ENCODE measurements around the gene TUFT1. TPM values are rescaled to one million over a fixed set of nuclear protein-coding genes. Genes with fewer than 3 reads are reported as not detected.

TUFT1 gene
- total RNA-seq, 4 donors from 2014 or later: 3.3 to 8.1 (median 5.3) TPM

DNA sequence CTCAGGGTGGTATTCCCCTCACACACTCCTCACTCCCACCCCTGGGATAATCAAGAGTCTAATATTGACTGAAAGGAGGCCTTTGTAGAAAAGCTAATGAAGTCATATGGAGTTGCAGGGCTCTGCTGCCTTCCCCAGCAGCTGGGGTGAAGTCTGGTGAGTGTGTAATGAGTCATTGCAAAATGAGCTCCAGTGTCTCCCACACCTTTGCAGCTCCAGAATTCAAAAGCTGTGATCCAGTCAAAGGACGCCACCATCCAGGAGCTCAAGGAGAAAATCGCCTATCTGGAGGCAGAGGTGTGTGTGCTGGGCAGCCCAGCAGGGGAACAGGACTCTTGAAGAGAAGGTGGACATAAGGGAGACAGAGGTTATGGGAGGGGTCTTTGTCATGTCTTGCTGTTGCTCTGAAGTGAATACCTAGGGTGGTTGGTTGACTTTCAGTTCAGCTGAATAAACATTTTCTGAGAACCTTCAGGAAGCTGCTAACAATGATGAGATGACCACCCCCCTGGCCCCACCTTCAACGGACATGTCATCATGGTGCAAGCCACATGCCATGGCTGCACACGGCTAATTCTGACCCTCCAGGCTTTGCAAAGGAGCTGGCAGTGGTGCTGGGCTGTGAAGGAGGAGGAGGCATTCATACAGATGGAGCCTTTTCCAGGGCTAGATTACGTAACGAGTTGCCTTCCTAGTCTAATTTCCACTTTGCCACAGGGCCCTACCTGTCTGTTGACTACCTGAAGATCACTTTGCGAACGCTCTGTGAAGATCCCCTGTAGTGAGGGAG lies 39.5 kb downstream of the TUFT1 start:
- no peaks in the 10 kb centered on the region for H3K9me3 ChIP-seq
- H3K27ac ChIP-seq: no peak overlapping the region
- WGBS, 2 donors: 80 to 85% methylated on average over 8 of the region's 8 CpGs
- DNase-seq (ENCODE audit: low spot score in 2 of 2): no peak
- H3K4me1 ChIP-seq: no peaks in the 10 kb centered on the region
- TF ChIP-seq, protein P1, sequence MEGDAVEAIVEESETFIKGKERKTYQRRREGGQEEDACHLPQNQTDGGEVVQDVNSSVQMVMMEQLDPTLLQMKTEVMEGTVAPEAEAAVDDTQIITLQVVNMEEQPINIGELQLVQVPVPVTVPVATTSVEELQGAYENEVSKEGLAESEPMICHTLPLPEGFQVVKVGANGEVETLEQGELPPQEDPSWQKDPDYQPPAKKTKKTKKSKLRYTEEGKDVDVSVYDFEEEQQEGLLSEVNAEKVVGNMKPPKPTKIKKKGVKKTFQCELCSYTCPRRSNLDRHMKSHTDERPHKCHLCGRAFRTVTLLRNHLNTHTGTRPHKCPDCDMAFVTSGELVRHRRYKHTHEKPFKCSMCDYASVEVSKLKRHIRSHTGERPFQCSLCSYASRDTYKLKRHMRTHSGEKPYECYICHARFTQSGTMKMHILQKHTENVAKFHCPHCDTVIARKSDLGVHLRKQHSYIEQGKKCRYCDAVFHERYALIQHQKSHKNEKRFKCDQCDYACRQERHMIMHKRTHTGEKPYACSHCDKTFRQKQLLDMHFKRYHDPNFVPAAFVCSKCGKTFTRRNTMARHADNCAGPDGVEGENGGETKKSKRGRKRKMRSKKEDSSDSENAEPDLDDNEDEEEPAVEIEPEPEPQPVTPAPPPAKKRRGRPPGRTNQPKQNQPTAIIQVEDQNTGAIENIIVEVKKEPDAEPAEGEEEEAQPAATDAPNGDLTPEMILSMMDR (IDR thresholded peaks at IDR 0.05): no peak
- TF ChIP-seq EP300 (IDR thresholded peaks at IDR 0.05) (no peak), POLR2A (IDR thresholded peaks at IDR 0.05) (no peak)
- H3K4me3 ChIP-seq: no peak overlapping the region
- peaks cover 0 to 54% (median 3%) of the 10 kb centered on the region in 3 donors for H3K36me3 ChIP-seq
- H3K27me3 ChIP-seq: no peaks in the 10 kb centered on the region

DNA sequence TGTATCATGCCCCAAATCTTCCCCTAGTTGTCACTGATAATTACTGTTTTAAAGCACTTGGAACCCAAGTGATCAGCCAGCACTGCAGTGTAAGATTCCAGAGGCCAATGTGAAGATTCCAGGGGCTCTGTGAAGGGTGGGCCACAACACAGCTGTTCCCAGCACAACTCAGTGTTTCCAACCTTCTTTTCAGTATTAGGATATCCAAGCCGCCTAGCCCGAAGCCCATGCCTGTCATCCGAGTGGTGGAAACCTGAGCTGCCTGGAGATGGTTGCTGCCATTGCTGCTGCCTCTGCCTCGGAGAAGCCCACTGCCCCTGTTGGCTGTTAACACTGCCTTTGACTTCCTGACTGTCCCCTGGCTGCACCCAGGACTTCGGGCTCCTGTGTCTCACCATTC lies 41.3 kb downstream of the TUFT1 start:
- H3K4me3 ChIP-seq: no peak overlapping the region
- no peak overlapping the region for H3K27ac ChIP-seq
- no peaks in the 10 kb centered on the region for H3K9me3 ChIP-seq
- H3K4me1 ChIP-seq: no peaks in the 10 kb centered on the region
- H3K27me3 ChIP-seq: no peaks in the 10 kb centered on the region
- DNase-seq (ENCODE audit: low spot score in 2 of 2): no peak
- peaks cover 0 to 36% (median 3%) of the 10 kb centered on the region in 3 donors for H3K36me3 ChIP-seq
- WGBS, 2 donors: 65 to 66% methylated on average over 4 to 5 of the region's 5 CpGs
- TF ChIP-seq POLR2A (IDR thresholded peaks at IDR 0.05): no peak
- TF ChIP-seq, protein P1 (IDR thresholded peaks at IDR 0.05): no peak

DNA sequence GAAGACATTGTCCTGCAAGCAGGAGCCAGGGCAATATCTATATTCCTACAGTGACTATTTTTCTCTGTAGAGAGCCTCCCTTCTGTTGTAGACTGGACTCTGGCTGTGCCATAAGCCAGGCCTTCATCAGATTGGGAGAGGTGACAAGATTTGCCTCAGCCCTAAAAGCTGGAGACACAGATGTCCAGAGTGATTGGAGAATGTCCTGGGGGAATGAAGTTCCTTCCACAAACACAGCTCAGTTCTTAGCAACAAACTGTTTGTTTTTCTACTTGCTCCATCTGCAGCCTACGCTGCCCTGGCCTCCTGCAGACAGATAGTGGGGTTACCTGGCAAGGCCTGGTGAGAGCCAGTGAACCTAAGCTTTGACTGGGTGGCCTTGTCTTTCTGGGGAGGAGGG lies 41.8 kb downstream of the TUFT1 start:
- Histone ChIP-seq H3K27me3 (no peaks in the 10 kb centered on the region), H3K27ac (no peak overlapping the region), H3K9me3 (no peaks in the 10 kb centered on the region), H3K4me1 (no peaks in the 10 kb centered on the region), H3K4me3 (no peak overlapping the region), H3K36me3 (peaks cover 0 to 35% (median 3%) of the 10 kb centered on the region in 3 donors)
- WGBS, 2 donors: 73 to 86% methylated on average over 1 of the region's 1 CpG
- DNase-seq (ENCODE audit: low spot score in 2 of 2): no peak
- TF ChIP-seq, protein P1 (IDR thresholded peaks at IDR 0.05): no peak
- no peak for TF ChIP-seq POLR2A (IDR thresholded peaks at IDR 0.05)

DNA sequence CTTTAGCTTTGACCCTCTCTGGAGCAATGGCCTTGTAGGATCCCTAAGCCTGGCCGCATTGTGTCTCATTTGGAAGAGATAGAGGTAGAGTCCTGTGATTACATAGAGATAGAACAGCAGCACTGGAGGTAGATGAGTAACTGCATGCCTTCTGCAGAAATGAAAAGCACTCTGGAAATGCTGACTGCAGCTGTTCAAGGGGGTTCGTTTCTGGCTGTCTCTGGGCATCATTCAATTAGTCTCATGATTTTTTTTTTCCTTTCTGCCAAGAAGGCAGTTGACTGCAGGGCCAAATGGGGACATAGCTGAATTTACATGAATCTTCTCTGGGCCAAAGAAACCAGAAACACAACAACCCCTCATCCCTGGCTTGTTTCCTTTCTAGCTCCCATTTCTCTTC lies 43.7 kb downstream of the TUFT1 start:
- peaks cover 0 to 28% (median 3%) of the 10 kb centered on the region in 3 donors for H3K36me3 ChIP-seq
- no peak overlapping the region for H3K27ac ChIP-seq
- H3K27me3 ChIP-seq: no peaks in the 10 kb centered on the region
- H3K4me1 ChIP-seq: no peaks in the 10 kb centered on the region
- DNase-seq (ENCODE audit: low spot score in 2 of 2): no peak
- no peaks in the 10 kb centered on the region for H3K9me3 ChIP-seq
- 62 to 74% methylated on average over 2 of the region's 2 CpGs for WGBS, 2 donors
- no peak overlapping the region for H3K4me3 ChIP-seq
- TF ChIP-seq, protein P1 (IDR thresholded peaks at IDR 0.05): no peak
- TF ChIP-seq POLR2A (IDR thresholded peaks at IDR 0.05) (no peak), EP300 (IDR thresholded peaks at IDR 0.05) (no peak)

DNA sequence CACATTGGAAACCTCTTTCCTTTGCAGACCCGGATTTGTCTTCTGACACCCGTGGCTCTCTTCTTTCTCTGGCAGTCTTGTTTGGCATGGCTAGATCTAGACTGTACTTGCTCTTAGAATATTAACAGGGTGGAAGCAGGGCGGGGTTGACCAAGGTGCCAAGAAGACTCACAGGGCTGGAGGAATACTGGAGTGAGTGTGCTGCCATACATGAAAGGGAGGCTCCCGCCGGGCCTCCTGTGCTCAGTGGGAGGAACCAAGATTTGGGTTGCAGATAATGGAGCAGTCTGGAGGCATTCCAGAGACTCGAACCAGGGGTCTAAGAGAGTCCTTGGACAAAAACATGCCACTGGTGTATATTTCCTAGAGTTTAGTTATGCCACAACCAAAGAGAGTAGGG lies 44.2 kb downstream of the TUFT1 start:
- DNase-seq (ENCODE audit: low spot score in 2 of 2): no peak
- Histone ChIP-seq H3K9me3 (no peaks in the 10 kb centered on the region), H3K27ac (no peak overlapping the region), H3K4me1 (no peaks in the 10 kb centered on the region), H3K27me3 (no peaks in the 10 kb centered on the region), H3K36me3 (peaks cover 0 to 23% (median 3%) of the 10 kb centered on the region in 3 donors), H3K4me3 (no peak overlapping the region)
- TF ChIP-seq POLR2A (IDR thresholded peaks at IDR 0.05): no peak
- TF ChIP-seq, protein P1 (IDR thresholded peaks at IDR 0.05): no peak
- no peak for TF ChIP-seq EP300 (IDR thresholded peaks at IDR 0.05)
- WGBS, 2 donors: 75 to 79% methylated on average over 6 of the region's 6 CpGs

Measured in tibial nerve (tissue), 4 donors.